Adrenal gland (tissue), 12 donors: ENCODE results near the gene RCL1. TPM values are rescaled to one million over a fixed set of nuclear protein-coding genes. Genes with fewer than 3 reads are reported as not detected.
"Not testable (repeated sequence)": the region's sequence is repeated elsewhere in the genome, so short reads cannot be mapped to it uniquely, and the experiment has no call there.

Experiments used
- DNase-seq, 7 donors: peaks; one replicate each; pipeline ENCODE4 v3.0.0-alpha.2; 2019 to 2020
- H3K27ac ChIP-seq, 5 donors: fragments of 200-600 bp; sonication (generic) in 4 of 5; 1 replicate in 3 of 5; 2 replicates in 2 of 5; pipeline versions ENCODE4 v1.5.1 to v1.8.0; 2016 to 2020; ENCODE audit warnings: mild to moderate bottlenecking in 1 of 5
- H3K27me3 ChIP-seq: fragments of 200-600 bp; 2 replicates; pipeline ENCODE4 v1.8.0; 2021
- H3K36me3 ChIP-seq, 2 donors: fragments of 200-600 bp; replicated peaks in 1 of 2; 1 replicate in 1 of 2; 2 replicates in 1 of 2; pipeline versions ENCODE4 v1.5.1 to v1.8.0; 2018 to 2022
- H3K4me1 ChIP-seq, 2 donors: fragments of 200-600 bp; replicated peaks in 1 of 2; 1 replicate in 1 of 2; 2 replicates in 1 of 2; pipeline versions ENCODE4 v1.5.1 to v1.8.0; 2018 to 2021
- H3K4me3 ChIP-seq, 4 donors: fragments of 200-600 bp; sonication (generic) in 3 of 4; one replicate each; pipeline ENCODE4 v1.5.1; 2016 to 2018
- H3K9me3 ChIP-seq, 3 donors: fragments of 200-600 bp; sonication (generic) in 1 of 3; replicated peaks in 1 of 3; 1 replicate in 2 of 3; 2 replicates in 1 of 3; pipeline versions ENCODE4 v1.5.1 to v1.8.0; 2016 to 2021
- CTCF ChIP-seq, 6 experiments: fragments of 450-650 bp in 4 of 6; fragments of 200-600 bp in 2 of 6; sonication (generic) in 1 of 6; IDR thresholded peaks; 1 replicate in 5 of 6; 2 replicates in 1 of 6; pipeline versions ENCODE4 v1.5.1 to v1.8.0; 2016 to 2021; ENCODE audit warnings: antibody characterized with exemption in 6 of 6, mild to moderate bottlenecking in 2 of 6, moderate library complexity in 1 of 6
- POLR2A ChIP-seq, 2 donors: fragments of 450-650 bp; IDR thresholded peaks; one replicate each; pipeline ENCODE4 v1.6.1; 2017; ENCODE audit warnings: antibody characterized with exemption in 2 of 2, mild to moderate bottlenecking in 2 of 2, moderate library complexity in 1 of 2
- WGBS, 4 donors: extraction: QIAGEN DNeasy Blood & Tissue Kit in 2 of 4; methylation state at CpG; one replicate each; pipeline versions ENCODE4 v1.1.5 to v1.1.7; 2013 to 2017; 5-methylcytosine and 5-hydroxymethylcytosine counted together
- intact Hi-C, 2 donors: fragments of 100-400 bp; cut with DNase I; formaldehyde crosslinking; loops; one replicate each; pipeline versions ENCODE4 v1.14.1 to v1.15.0; 2022 to 2023
- polyA plus RNA-seq, 3 donors: library from polyadenylated mRNA; stranded (reverse); fragments of 200-250 nt in 2 of 3; fragments of 350-450 nt in 1 of 3; fragmentation: Illumina TruSeq in 1 of 3; extraction: RNeasy Lipid Tissue Mini Kit (QIAGEN cat#74804) in 1 of 3; gene quantifications; one replicate each; pipeline ENCODE4 v1.2.3, GENCODE V29; 2013 to 2014
- total RNA-seq, 9 donors: library from RNA; depleted of rRNA in 4 of 9; stranded (reverse); fragments of >200 nt in 4 of 9; fragments of 120-200 nt in 1 of 9; fragmentation: NEBNext Ultra II Directional in 1 of 9; extraction: Animal tissue kit (Norgen Biotek cat#: 25700) in 1 of 9; gene quantifications; one replicate each; pipeline versions ENCODE4 v1.1.0 to v1.2.4, GENCODE V29; 2013 to 2023
- donor health status: healthy with polysubstance abuse.
- donor health status: Bipolar disorder and iron deficiency.
- donor health status: DM: yes; HTN: yes; CAD: no.
- donor health status: DM: no; HTN: no; CAD: no.
- donor health status: DM: no; HTN: no; CAD: no.
- donor health status: DM: yes; HTN: yes; CAD: no.

RCL1 gene
- total and polyA plus RNA-seq, 12 donors, result 15.4 to 33.4 (median 22.6) TPM

- Histone ChIP-seq H3K4me3 (no peak overlapping the region), H3K4me1 (no peaks in the 10 kb centered on the region), H3K27me3 (no peaks in the 10 kb centered on the region), H3K27ac (no peak overlapping the region), H3K9me3 (no peaks in the 10 kb centered on the region), H3K36me3 (no peaks in the 10 kb centered on the region)
- no peak for DNase-seq
- TF ChIP-seq POLR2A (IDR thresholded peaks at IDR 0.05), result no peak
- no peak for TF ChIP-seq CTCF (IDR thresholded peaks at IDR 0.05)
- 84 to 90% (median 88%) methylated on average over 4 of the region's 4 CpGs for WGBS, 4 donors
- intact Hi-C loops, result no loop called here
Observed at GRCh38 chr9:4894076-4894475, 101.3 kb downstream of the RCL1 start.

GRCh38 chr9:4899853-4900252 lies 107.1 kb downstream of the RCL1 start:
- H3K9me3 ChIP-seq, H3K4me3 ChIP-seq, H3K27me3 ChIP-seq, H3K27ac ChIP-seq, H3K36me3 ChIP-seq, H3K4me1 ChIP-seq, DNase-seq, intact Hi-C loops: not testable (repeated sequence)
- 89 to 96% (median 95%) methylated on average over 1 of the region's 1 CpG for WGBS, 4 donors

- 48 to 60% (median 50%) methylated on average over 6 to 11 of the region's 11 CpGs for WGBS, 4 donors
- DNase-seq, result peak in 1 of 7 donors; percentile 9
- H3K9me3 ChIP-seq, H3K36me3 ChIP-seq, H3K27me3 ChIP-seq, intact Hi-C loops, H3K4me1 ChIP-seq, H3K4me3 ChIP-seq, H3K27ac ChIP-seq: not testable (repeated sequence)
Observed at GRCh38 chr9:4901401-4902134, 108.8 kb downstream of the RCL1 start.

GRCh38 chr9:4902135-4902475 lies 109.4 kb downstream of the RCL1 start:
- TF ChIP-seq CTCF (IDR thresholded peaks at IDR 0.05) (no peak), POLR2A (IDR thresholded peaks at IDR 0.05) (no peak)
- intact Hi-C loops, result no loop called here
- Histone ChIP-seq H3K27me3 (no peaks in the 10 kb centered on the region), H3K9me3 (no peaks in the 10 kb centered on the region), H3K27ac (no peak overlapping the region), H3K4me3 (no peak overlapping the region), H3K4me1 (no peaks in the 10 kb centered on the region), H3K36me3 (no peaks in the 10 kb centered on the region)
- WGBS, 4 donors, result 87 to 98% (median 91%) methylated on average over 7 to 8 of the region's 8 CpGs
- no peak for DNase-seq

GRCh38 chr9:4904322-4905134 lies 111.8 kb downstream of the RCL1 start:
- intact Hi-C loops, result no loop called here
- no peaks in the 10 kb centered on the region for H3K27me3 ChIP-seq
- no peak for TF ChIP-seq POLR2A (IDR thresholded peaks at IDR 0.05)
- TF ChIP-seq CTCF (IDR thresholded peaks at IDR 0.05), result no peak
- DNase-seq, result no peak
- H3K4me3 ChIP-seq, result no peak overlapping the region
- H3K4me1 ChIP-seq, result no peaks in the 10 kb centered on the region
- 83 to 93% (median 84%) methylated on average over 3 of the region's 3 CpGs for WGBS, 4 donors
- no peak overlapping the region for H3K27ac ChIP-seq
- H3K9me3 ChIP-seq, result no peaks in the 10 kb centered on the region
- no peaks in the 10 kb centered on the region for H3K36me3 ChIP-seq
